Posterior vena cava (tissue), 2 donors: ENCODE data around the gene PRXL2A. TPM values are rescaled to one million over a fixed set of nuclear protein-coding genes. Genes with fewer than 3 reads are reported as not detected.
A peak's percentile ranks its signal among the peaks of the same experiment; 100 is the strongest.
"Not testable (repeated sequence)": the region's sequence is repeated elsewhere in the genome, so short reads cannot be mapped to it uniquely, and the experiment has no call there.

ENCODE experiments used
- DNase-seq: peaks from one replicate; pipeline ENCODE4 v3.0.0-alpha.2; 2020; ENCODE audit warnings: low spot score
- intact Hi-C, 2 donors: fragments of 100-400 bp; cut with DNase I; formaldehyde crosslinking; loops; one replicate each; pipeline versions ENCODE4 v1.14.1 to v1.14.2; 2022 to 2023
- total RNA-seq, 2 donors: library from RNA; stranded (reverse); fragmentation: NEBNext Ultra II Directional; extraction: Animal tissue kit (Norgen Biotek cat#: 25700); gene quantifications; one replicate each; pipeline ENCODE4 v1.2.1, GENCODE V29; 2021
- donor health status: DM: yes; HTN: yes; CAD: no.
- donor health status: DM: yes; HTN: yes; CAD: no.

Gene PRXL2A
- total RNA-seq, 2 donors from 2014 or later = 22.1 to 23.2 TPM

- intact Hi-C loops = no loop called here
- peak; percentile 90 for DNase-seq
These were observed 59.7 kb downstream of the PRXL2A start for GRCh38 chr10:80468002-80468401.

GRCh38 chr10:80468806-80469421 is 60.6 kb downstream of the PRXL2A start:
- intact Hi-C loops = no loop called here
- DNase-seq = no peak

- no peak for DNase-seq
- intact Hi-C loops = no loop called here
These were observed 61.9 kb downstream of the PRXL2A start for GRCh38 chr10:80470266-80470665.

- intact Hi-C loops = no loop called here
- no peak for DNase-seq
These were observed 62.6 kb downstream of the PRXL2A start for GRCh38 chr10:80471001-80471400.

- intact Hi-C loops = no loop called here
- no peak for DNase-seq
These were observed 63.4 kb downstream of the PRXL2A start for GRCh38 chr10:80471715-80472233.

GRCh38 chr10:80472234-80473095 is 64.1 kb downstream of the PRXL2A start:
- intact Hi-C loops = no loop called here
- no peak for DNase-seq

GRCh38 chr10:80473096-80473657 is 64.8 kb downstream of the PRXL2A start:
- intact Hi-C loops = no loop called here
- no peak for DNase-seq

- DNase-seq = no peak
- intact Hi-C loops = no loop called here
These were observed 65.6 kb downstream of the PRXL2A start for GRCh38 chr10:80473692-80474596.

- intact Hi-C loops = no loop called here
These were observed 66.2 kb downstream of the PRXL2A start for GRCh38 chr10:80474597-80474910.

GRCh38 chr10:80474941-80475340 is 66.6 kb downstream of the PRXL2A start:
- DNase-seq = no peak
- intact Hi-C loops = no loop called here

More at GRCh38 chr10:80474597-80474910, 66.2 kb downstream of the PRXL2A start:
- DNase-seq = no peak

- DNase-seq, intact Hi-C loops: not testable (repeated sequence)
These were observed 67.3 kb downstream of the PRXL2A start for GRCh38 chr10:80475641-80476040.

- intact Hi-C loops = no loop called here
- no peak for DNase-seq
These were observed 68.3 kb downstream of the PRXL2A start for GRCh38 chr10:80476685-80477084.

GRCh38 chr10:80477813-80478212 is 69.5 kb downstream of the PRXL2A start:
- intact Hi-C loops = no loop called here
- DNase-seq = no peak

GRCh38 chr10:80480373-80480772 is 72.0 kb downstream of the PRXL2A start:
- DNase-seq, intact Hi-C loops: not testable (repeated sequence)

- no peak for DNase-seq
- intact Hi-C loops = no loop called here
These were observed 72.5 kb downstream of the PRXL2A start for GRCh38 chr10:80480852-80481251.

- intact Hi-C loops = no loop called here
- no peak for DNase-seq
These were observed 75.9 kb downstream of the PRXL2A start for GRCh38 chr10:80484243-80484642.

GRCh38 chr10:80484676-80485075 is 76.3 kb downstream of the PRXL2A start:
- intact Hi-C loops = no loop called here
- DNase-seq = no peak

- intact Hi-C loops = no loop called here
- no peak for DNase-seq
These were observed 77.0 kb downstream of the PRXL2A start for GRCh38 chr10:80485076-80485945.
